ENCODE data around the gene NCL.

Gene NCL

DNA sequence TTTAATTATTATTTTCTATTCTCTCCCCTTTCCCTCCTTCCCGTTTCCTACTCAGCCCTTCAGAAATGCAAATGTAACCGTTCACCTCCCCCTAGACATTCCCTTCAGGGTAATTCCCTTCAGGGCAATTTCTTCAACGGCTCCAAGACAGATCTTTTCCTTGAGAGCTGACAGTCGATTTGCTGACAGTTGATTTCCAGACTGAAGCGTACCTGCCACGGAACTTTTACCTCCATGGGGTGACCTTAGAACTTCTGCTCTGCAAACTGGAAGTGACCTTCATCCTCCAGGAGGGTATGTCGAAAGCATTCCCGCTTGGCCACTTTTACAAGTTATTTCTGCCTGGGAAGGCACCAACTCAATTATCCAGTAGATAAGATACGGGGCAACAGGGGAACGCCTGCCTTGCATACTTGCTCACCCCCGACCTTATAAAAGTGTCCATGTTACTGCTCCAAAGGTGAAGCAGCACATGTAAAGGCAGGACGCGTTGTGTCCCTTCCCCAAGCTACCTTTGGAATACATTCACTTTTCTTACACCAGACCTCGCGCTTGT is 50.3 kb downstream of the NCL start:
- no peak overlapping the region for H3K27ac ChIP-seq (ENCODE audit: low read depth, low read length, poor library complexity, severe bottlenecking)
- peaks cover 13% of the 10 kb centered on the region; the same call in 1 of the 2 replicates for H3K36me3 ChIP-seq (ENCODE audit: insufficient read depth, low read length)
- no peaks in the 10 kb centered on the region for H3K9me2 ChIP-seq (ENCODE audit: low read depth, low read length)
- TF ChIP-seq EZH2 (IDR thresholded peaks at IDR 0.05; ENCODE audit: borderline replicate concordance, low read length): no peak
- no peak for TF ChIP-seq CTCF (IDR thresholded peaks at IDR 0.05; ENCODE audit: low read length)
- H3K4me3 ChIP-seq (ENCODE audit: low read depth, low read length, poor library complexity, severe bottlenecking): no peak overlapping the region
- peaks cover 15% of the 10 kb centered on the region for H3K9me3 ChIP-seq (ENCODE audit: low read length)
- no peaks in the 10 kb centered on the region for H3F3A ChIP-seq (ENCODE audit: insufficient read depth, low read length)
- no peaks in the 10 kb centered on the region for H4K20me1 ChIP-seq (ENCODE audit: insufficient read depth, low read length)
- H3K79me2 ChIP-seq (ENCODE audit: insufficient read depth, low read length): no peaks in the 10 kb centered on the region
- H2AFZ ChIP-seq (ENCODE audit: low read length): no peak overlapping the region
- no peak overlapping the region for H3K9ac ChIP-seq (ENCODE audit: low read length)
- no peaks in the 10 kb centered on the region; the same call in 1 of the 2 replicates for H3K27me3 ChIP-seq (ENCODE audit: insufficient read depth, low read length)
- H3K4me2 ChIP-seq (ENCODE audit: low read length): no peak overlapping the region
- H3K4me1 ChIP-seq (ENCODE audit: insufficient read depth, low read length, severe bottlenecking): peaks cover 5% of the 10 kb centered on the region

GRCh38 chr2:231413456-231413855 is 50.8 kb downstream of the NCL start:
- Histone ChIP-seq H3K9me2 (ENCODE audit: low read depth, low read length) (no peaks in the 10 kb centered on the region), H3K27me3 (ENCODE audit: insufficient read depth, low read length) (no peaks in the 10 kb centered on the region; the same call in 1 of the 2 replicates), H3F3A (ENCODE audit: insufficient read depth, low read length) (no peaks in the 10 kb centered on the region), H3K9me3 (ENCODE audit: low read length) (peaks cover 15% of the 10 kb centered on the region), H3K4me2 (ENCODE audit: low read length) (no peak overlapping the region), H3K36me3 (ENCODE audit: insufficient read depth, low read length) (peaks cover 13% of the 10 kb centered on the region; the same call in 1 of the 2 replicates), H4K20me1 (ENCODE audit: insufficient read depth, low read length) (no peaks in the 10 kb centered on the region), H3K4me1 (ENCODE audit: insufficient read depth, low read length, severe bottlenecking) (peaks cover 5% of the 10 kb centered on the region), H3K9ac (ENCODE audit: low read length) (no peak overlapping the region), H3K79me2 (ENCODE audit: insufficient read depth, low read length) (no peaks in the 10 kb centered on the region), H3K4me3 (ENCODE audit: low read depth, low read length, poor library complexity, severe bottlenecking) (no peak overlapping the region), H3K27ac (ENCODE audit: low read depth, low read length, poor library complexity, severe bottlenecking) (no peak overlapping the region), H2AFZ (ENCODE audit: low read length) (no peak overlapping the region)
- TF ChIP-seq EZH2 (IDR thresholded peaks at IDR 0.05; ENCODE audit: borderline replicate concordance, low read length) (no peak), CTCF (IDR thresholded peaks at IDR 0.05; ENCODE audit: low read length) (no peak)

DNA sequence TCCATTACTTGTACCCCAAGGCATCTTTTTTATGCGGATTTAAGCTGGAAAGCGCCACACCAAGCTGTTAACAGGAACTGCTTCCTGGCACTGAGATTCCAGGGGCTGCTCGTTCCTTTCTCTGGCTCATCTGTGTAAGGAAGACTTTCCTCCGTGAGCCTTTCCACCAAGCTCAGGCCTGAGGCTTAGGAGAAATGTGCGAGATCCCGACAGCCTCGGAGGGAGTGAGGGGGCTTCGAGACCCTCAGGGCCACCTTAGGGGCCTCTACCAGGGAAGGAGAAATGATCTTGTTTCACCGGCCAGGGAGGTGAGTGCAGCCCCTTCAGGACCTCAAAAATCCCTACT is 51.7 kb downstream of the NCL start:
- Histone ChIP-seq H3K27ac (ENCODE audit: low read depth, low read length, poor library complexity, severe bottlenecking) (no peak overlapping the region), H3K9ac (ENCODE audit: low read length) (no peak overlapping the region), H4K20me1 (ENCODE audit: insufficient read depth, low read length) (no peaks in the 10 kb centered on the region), H2AFZ (ENCODE audit: low read length) (no peak overlapping the region), H3K79me2 (ENCODE audit: insufficient read depth, low read length) (no peaks in the 10 kb centered on the region), H3K9me2 (ENCODE audit: low read depth, low read length) (no peaks in the 10 kb centered on the region), H3K4me2 (ENCODE audit: low read length) (no peak overlapping the region), H3K4me1 (ENCODE audit: insufficient read depth, low read length, severe bottlenecking) (peaks cover 5% of the 10 kb centered on the region), H3F3A (ENCODE audit: insufficient read depth, low read length) (no peaks in the 10 kb centered on the region), H3K36me3 (ENCODE audit: insufficient read depth, low read length) (peaks cover 13% of the 10 kb centered on the region; the same call in 1 of the 2 replicates), H3K27me3 (ENCODE audit: insufficient read depth, low read length) (no peaks in the 10 kb centered on the region; the same call in 1 of the 2 replicates), H3K9me3 (ENCODE audit: low read length) (peaks cover 15% of the 10 kb centered on the region), H3K4me3 (ENCODE audit: low read depth, low read length, poor library complexity, severe bottlenecking) (no peak overlapping the region)
- no peak for TF ChIP-seq CTCF (IDR thresholded peaks at IDR 0.05; ENCODE audit: low read length)
- TF ChIP-seq EZH2 (IDR thresholded peaks at IDR 0.05; ENCODE audit: borderline replicate concordance, low read length): no peak
